ENCODE results near the gene CLASRP.

Gene CLASRP

DNA sequence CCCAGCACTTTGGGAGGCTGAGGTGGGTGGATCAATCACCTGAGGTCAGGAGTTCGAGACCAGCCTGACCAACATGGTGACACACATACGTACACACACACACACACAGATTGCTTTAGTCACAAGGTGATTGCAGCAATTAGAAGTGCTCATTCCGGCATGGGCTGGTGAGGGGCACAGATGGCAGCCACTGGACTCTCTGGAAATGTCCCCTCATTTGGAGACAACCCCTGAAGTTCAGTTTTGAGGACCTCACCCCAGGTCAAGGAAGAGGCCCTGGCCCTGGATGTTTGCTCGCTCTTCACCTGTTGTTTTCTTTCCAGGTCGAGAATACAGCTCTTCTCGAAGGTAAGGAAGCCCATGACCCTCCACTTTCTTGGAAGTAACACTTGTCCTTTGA lies 31.4 kb downstream of the CLASRP start:
- no peak overlapping the region for H3K4me3 ChIP-seq (ENCODE audit: low read length)
- no peaks in the 10 kb centered on the region for H3K27me3 ChIP-seq (ENCODE audit: control insufficient read depth, insufficient read depth, low read length)
- no peaks in the 10 kb centered on the region for H3K9me3 ChIP-seq (ENCODE audit: control insufficient read depth, low read length)
- H3K9ac ChIP-seq (ENCODE audit: low read length) = no peak overlapping the region
- peaks cover 32% of the 10 kb centered on the region for H3K4me1 ChIP-seq (ENCODE audit: control insufficient read depth, insufficient read depth, low read length)
- no peaks in the 10 kb centered on the region for H3K36me3 ChIP-seq (ENCODE audit: control insufficient read depth, insufficient read depth, low read length)

- Histone ChIP-seq H3K27me3 (ENCODE audit: control insufficient read depth, insufficient read depth, low read length) (no peaks in the 10 kb centered on the region), H3K9ac (ENCODE audit: low read length) (peak overlapping the region; percentile 28), H3K36me3 (ENCODE audit: control insufficient read depth, insufficient read depth, low read length) (no peaks in the 10 kb centered on the region), H3K4me1 (ENCODE audit: control insufficient read depth, insufficient read depth, low read length) (peaks cover 32% of the 10 kb centered on the region), H3K9me3 (ENCODE audit: control insufficient read depth, low read length) (no peaks in the 10 kb centered on the region), H3K4me3 (ENCODE audit: low read length) (no peak overlapping the region)
These were observed 32.2 kb downstream of the CLASRP start for GRCh38 chr19:45070861-45071544.

DNA sequence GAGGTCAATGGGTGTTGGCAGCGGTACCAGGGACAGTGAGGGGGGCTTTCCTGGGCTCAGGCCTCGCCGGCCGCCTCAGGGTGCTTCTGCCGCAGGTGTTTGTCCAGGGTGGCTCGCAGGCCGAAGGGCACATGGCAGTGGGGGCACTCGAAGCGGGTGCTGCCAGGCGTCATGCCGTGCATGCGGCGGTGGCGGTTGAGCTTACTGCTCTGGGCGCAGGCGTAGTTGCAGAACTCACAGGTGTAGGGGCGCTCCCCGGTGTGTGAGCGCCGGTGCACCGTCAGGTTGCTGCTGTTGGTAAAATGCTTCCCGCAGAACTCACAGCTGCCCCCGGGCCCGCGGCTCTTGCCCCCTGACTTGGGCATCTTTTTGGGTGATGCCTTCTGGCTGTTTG lies 32.7 kb downstream of the CLASRP start:
- peak overlapping the region; percentile 28 for H3K9ac ChIP-seq (ENCODE audit: low read length)
- no peak overlapping the region for H3K4me3 ChIP-seq (ENCODE audit: low read length)
- peaks cover 33% of the 10 kb centered on the region for H3K4me1 ChIP-seq (ENCODE audit: control insufficient read depth, insufficient read depth, low read length)
- no peaks in the 10 kb centered on the region for H3K9me3 ChIP-seq (ENCODE audit: control insufficient read depth, low read length)
- H3K36me3 ChIP-seq (ENCODE audit: control insufficient read depth, insufficient read depth, low read length) = no peaks in the 10 kb centered on the region
- H3K27me3 ChIP-seq (ENCODE audit: control insufficient read depth, insufficient read depth, low read length) = no peaks in the 10 kb centered on the region

DNA sequence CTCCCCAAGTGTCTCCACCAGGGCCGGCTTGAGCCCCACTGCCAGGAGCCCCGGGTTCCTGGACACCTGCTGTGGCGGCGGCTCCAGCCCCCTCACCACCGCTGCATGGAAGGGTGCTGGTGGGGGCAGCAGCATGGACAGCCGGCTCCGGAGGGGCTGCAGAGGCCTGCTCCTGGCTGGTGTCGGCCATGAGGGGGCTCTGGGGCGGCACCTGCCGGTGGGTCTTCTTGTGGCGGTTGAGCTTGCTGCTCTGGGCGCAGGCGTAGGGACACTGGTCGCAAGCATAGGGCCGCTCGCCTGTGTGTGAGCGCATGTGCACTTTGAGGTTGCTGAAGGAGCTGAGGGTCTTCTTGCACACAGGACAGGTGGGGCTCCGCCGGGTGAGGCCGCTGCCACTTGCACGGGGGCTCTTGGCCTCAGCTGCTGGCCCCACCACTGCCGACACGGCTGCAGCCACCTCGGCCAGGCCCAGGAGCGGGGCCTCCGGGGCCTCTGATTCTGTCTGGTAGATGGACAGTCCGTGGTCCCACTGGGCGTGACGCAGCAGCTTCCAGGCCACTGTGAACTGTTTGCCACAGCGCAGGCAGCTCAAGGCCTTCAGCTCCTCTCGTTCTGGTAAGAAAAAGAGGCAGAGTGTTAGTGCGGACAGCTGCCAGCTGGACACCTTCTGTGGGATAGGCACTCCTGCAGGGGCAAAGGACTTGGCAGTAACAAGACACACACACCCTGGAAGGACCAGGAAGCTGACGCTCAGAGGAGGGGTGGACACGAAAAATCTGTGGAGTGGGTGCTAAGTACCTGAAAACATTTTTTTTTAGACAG lies 33.3 kb downstream of the CLASRP start:
- no peak overlapping the region for H3K9ac ChIP-seq (ENCODE audit: low read length)
- H3K27me3 ChIP-seq (ENCODE audit: control insufficient read depth, insufficient read depth, low read length) = no peaks in the 10 kb centered on the region
- H3K4me3 ChIP-seq (ENCODE audit: low read length) = no peak overlapping the region
- H3K36me3 ChIP-seq (ENCODE audit: control insufficient read depth, insufficient read depth, low read length) = no peaks in the 10 kb centered on the region
- no peaks in the 10 kb centered on the region for H3K9me3 ChIP-seq (ENCODE audit: control insufficient read depth, low read length)
- peaks cover 40% of the 10 kb centered on the region for H3K4me1 ChIP-seq (ENCODE audit: control insufficient read depth, insufficient read depth, low read length)

- Histone ChIP-seq H3K36me3 (ENCODE audit: control insufficient read depth, insufficient read depth, low read length) (no peaks in the 10 kb centered on the region), H3K4me3 (ENCODE audit: low read length) (no peak overlapping the region)
These were observed 36.0 kb downstream of the CLASRP start for GRCh38 chr19:45074744-45075300.

GRCh38 chr19:45075301-45076028 lies 36.6 kb downstream of the CLASRP start:
- Histone ChIP-seq H3K4me3 (ENCODE audit: low read length) (peak overlapping the region; percentile 56), H3K9me3 (ENCODE audit: control insufficient read depth, low read length) (no peaks in the 10 kb centered on the region), H3K36me3 (ENCODE audit: control insufficient read depth, insufficient read depth, low read length) (no peaks in the 10 kb centered on the region), H3K4me1 (ENCODE audit: control insufficient read depth, insufficient read depth, low read length) (peaks cover 44% of the 10 kb centered on the region), H3K27me3 (ENCODE audit: control insufficient read depth, insufficient read depth, low read length) (no peaks in the 10 kb centered on the region), H3K9ac (ENCODE audit: low read length) (peak overlapping the region; percentile 64)

More at GRCh38 chr19:45074744-45075300, 36.0 kb downstream of the CLASRP start:
- Histone ChIP-seq H3K4me1 (ENCODE audit: control insufficient read depth, insufficient read depth, low read length) (peaks cover 43% of the 10 kb centered on the region), H3K27me3 (ENCODE audit: control insufficient read depth, insufficient read depth, low read length) (no peaks in the 10 kb centered on the region), H3K9ac (ENCODE audit: low read length) (peak overlapping the region; percentile 44), H3K9me3 (ENCODE audit: control insufficient read depth, low read length) (no peaks in the 10 kb centered on the region)

GRCh38 chr19:45076029-45076850 lies 37.4 kb downstream of the CLASRP start, which contains the start of gene ZNF296:
TSS of gene ZNF296 (minus strand) at chr19:45076478. CDS start at chr19:45076373, 105 bp downstream.
- Histone ChIP-seq H3K9me3 (ENCODE audit: control insufficient read depth, low read length) (no peaks in the 10 kb centered on the region), H3K9ac (ENCODE audit: low read length) (peak within 1 kb of the TSS; percentile 64), H3K4me3 (ENCODE audit: low read length) (peak within 1 kb of the TSS; percentile 56), H3K27me3 (ENCODE audit: control insufficient read depth, insufficient read depth, low read length) (no peaks in the 10 kb centered on the region), H3K4me1 (ENCODE audit: control insufficient read depth, insufficient read depth, low read length) (peaks cover 43% of the 10 kb centered on the region), H3K36me3 (ENCODE audit: control insufficient read depth, insufficient read depth, low read length) (no peaks in the 10 kb centered on the region)

- H3K4me3 ChIP-seq (ENCODE audit: low read length) = no peak overlapping the region
- H3K27me3 ChIP-seq (ENCODE audit: control insufficient read depth, insufficient read depth, low read length) = no peaks in the 10 kb centered on the region
- H3K4me1 ChIP-seq (ENCODE audit: control insufficient read depth, insufficient read depth, low read length) = peaks cover 34% of the 10 kb centered on the region
- H3K9me3 ChIP-seq (ENCODE audit: control insufficient read depth, low read length) = no peaks in the 10 kb centered on the region
- H3K9ac ChIP-seq (ENCODE audit: low read length) = peak overlapping the region; percentile 30
- H3K36me3 ChIP-seq (ENCODE audit: control insufficient read depth, insufficient read depth, low read length) = no peaks in the 10 kb centered on the region
These were observed 38.2 kb downstream of the CLASRP start for GRCh38 chr19:45076851-45077730.

GRCh38 chr19:45078390-45079062 lies 39.7 kb downstream of the CLASRP start:
- no peaks in the 10 kb centered on the region for H3K36me3 ChIP-seq (ENCODE audit: control insufficient read depth, insufficient read depth, low read length)
- H3K4me3 ChIP-seq (ENCODE audit: low read length) = no peak overlapping the region
- peaks cover 31% of the 10 kb centered on the region for H3K4me1 ChIP-seq (ENCODE audit: control insufficient read depth, insufficient read depth, low read length)
- peak overlapping the region; percentile 71 for H3K9ac ChIP-seq (ENCODE audit: low read length)
- no peaks in the 10 kb centered on the region for H3K27me3 ChIP-seq (ENCODE audit: control insufficient read depth, insufficient read depth, low read length)
- H3K9me3 ChIP-seq (ENCODE audit: control insufficient read depth, low read length) = no peaks in the 10 kb centered on the region
